Measurements from ENCODE around the gene TBX18. TPM values are rescaled to one million over a fixed set of nuclear protein-coding genes. Genes with fewer than 3 reads are reported as not detected.

The TBX18 gene
- total RNA-seq, 1 donor from 2014 or later, result 9.1 TPM

- DNase-seq (ENCODE audit: low spot score), result no peak
- H3K27me3 Mint-ChIP-seq (ENCODE audit: low read depth), result no peaks in the 10 kb centered on the region
- H3K4me3 Mint-ChIP-seq (ENCODE audit: unreplicated experiment), result no peak overlapping the region
- H3K36me3 Mint-ChIP-seq (ENCODE audit: low read depth), result no peaks in the 10 kb centered on the region
- H3K27ac Mint-ChIP-seq (ENCODE audit: unreplicated experiment), result no peak overlapping the region
- H3K9me3 Mint-ChIP-seq (ENCODE audit: low read depth), result no peaks in the 10 kb centered on the region
- no peak for TF ChIP-seq CTCF (IDR thresholded peaks at IDR 0.05)
- peaks cover 38% of the 10 kb centered on the region for H3K4me1 Mint-ChIP-seq (ENCODE audit: low read depth)
Observed at GRCh38 chr6:84645000-84645399, 119.4 kb downstream of the TBX18 start.

DNA sequence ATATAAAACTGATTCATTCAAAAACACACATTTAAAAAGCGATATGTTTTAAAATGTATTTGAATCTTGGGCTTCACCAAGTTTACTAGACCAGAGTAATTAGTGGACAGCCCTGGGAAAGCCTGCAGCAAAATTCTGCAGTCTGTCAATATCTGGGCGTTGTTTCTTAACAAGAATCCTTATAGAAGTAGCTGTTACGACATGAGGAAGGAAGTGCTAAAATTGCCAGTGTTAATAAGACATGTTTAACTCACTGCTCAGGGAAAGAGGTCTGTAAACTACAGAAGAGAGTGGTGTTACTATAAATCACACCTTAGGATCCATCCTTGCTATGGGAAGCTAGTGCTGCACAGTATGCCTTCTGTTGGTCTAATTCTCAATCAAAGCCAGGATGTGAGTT, 120.6 kb downstream of the TBX18 start:
- H3K27ac Mint-ChIP-seq (ENCODE audit: unreplicated experiment), result no peak overlapping the region
- H3K4me1 Mint-ChIP-seq (ENCODE audit: low read depth), result peaks cover 47% of the 10 kb centered on the region

DNA sequence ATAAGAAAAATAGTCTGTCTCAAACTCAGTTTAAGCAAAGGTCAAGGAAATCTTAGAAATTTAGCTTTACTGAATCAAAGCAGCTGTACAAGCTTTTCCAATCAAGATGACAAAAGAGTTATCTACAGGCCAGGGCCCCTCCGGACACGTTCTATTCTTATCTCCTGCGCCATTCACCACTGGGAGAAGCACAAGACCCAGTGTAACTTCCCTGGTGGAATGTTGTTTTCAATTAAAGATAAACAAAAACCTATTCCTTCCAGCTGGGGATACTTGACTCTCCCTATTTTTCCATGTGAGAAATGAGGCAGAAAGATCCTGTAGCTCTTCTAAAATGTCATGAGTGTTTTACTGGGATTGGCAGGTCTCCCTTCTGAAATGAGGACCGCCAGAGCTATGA, 123.3 kb downstream of the TBX18 start:
- no peak for TF ChIP-seq CTCF (IDR thresholded peaks at IDR 0.05)
- Mint-ChIP-seq H3K27ac (ENCODE audit: unreplicated experiment) (no peak overlapping the region), H3K27me3 (ENCODE audit: low read depth) (no peaks in the 10 kb centered on the region), H3K36me3 (ENCODE audit: low read depth) (no peaks in the 10 kb centered on the region), H3K4me3 (ENCODE audit: unreplicated experiment) (no peak overlapping the region), H3K9me3 (ENCODE audit: low read depth) (no peaks in the 10 kb centered on the region), H3K4me1 (ENCODE audit: low read depth) (peaks cover 55% of the 10 kb centered on the region)
- no peak for DNase-seq (ENCODE audit: low spot score)

More for the DNA sequence above, 120.6 kb downstream of the TBX18 start:
- H3K36me3 Mint-ChIP-seq (ENCODE audit: low read depth), result no peaks in the 10 kb centered on the region
- TF ChIP-seq CTCF (IDR thresholded peaks at IDR 0.05), result no peak
- H3K27me3 Mint-ChIP-seq (ENCODE audit: low read depth), result no peaks in the 10 kb centered on the region
- no peaks in the 10 kb centered on the region for H3K9me3 Mint-ChIP-seq (ENCODE audit: low read depth)
- H3K4me3 Mint-ChIP-seq (ENCODE audit: unreplicated experiment), result no peak overlapping the region
- no peak for DNase-seq (ENCODE audit: low spot score)

DNA sequence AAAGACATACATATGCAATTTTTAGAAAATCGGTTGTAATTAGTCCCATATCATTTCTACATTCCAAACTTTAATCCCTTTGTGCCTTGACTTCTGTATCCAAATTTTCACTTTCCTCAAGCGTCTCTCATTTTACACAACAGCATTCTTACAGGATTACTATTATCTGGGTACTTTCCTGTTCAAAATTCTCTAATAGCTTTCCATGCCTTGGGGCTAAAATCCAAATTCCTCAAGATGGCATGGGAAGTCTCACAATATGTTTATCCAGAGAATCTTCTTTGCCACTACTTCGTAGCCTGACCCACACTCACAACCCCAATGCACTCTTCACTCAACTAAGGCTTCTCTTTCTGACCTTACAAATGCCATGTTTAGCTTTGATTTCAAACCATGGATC, 125.0 kb downstream of the TBX18 start:
- no peak for DNase-seq (ENCODE audit: low spot score)
- Mint-ChIP-seq H3K9me3 (ENCODE audit: low read depth) (no peaks in the 10 kb centered on the region), H3K4me3 (ENCODE audit: unreplicated experiment) (no peak overlapping the region), H3K36me3 (ENCODE audit: low read depth) (no peaks in the 10 kb centered on the region), H3K27ac (ENCODE audit: unreplicated experiment) (no peak overlapping the region), H3K4me1 (ENCODE audit: low read depth) (peaks cover 55% of the 10 kb centered on the region), H3K27me3 (ENCODE audit: low read depth) (no peaks in the 10 kb centered on the region)
- no peak for TF ChIP-seq CTCF (IDR thresholded peaks at IDR 0.05)

DNA sequence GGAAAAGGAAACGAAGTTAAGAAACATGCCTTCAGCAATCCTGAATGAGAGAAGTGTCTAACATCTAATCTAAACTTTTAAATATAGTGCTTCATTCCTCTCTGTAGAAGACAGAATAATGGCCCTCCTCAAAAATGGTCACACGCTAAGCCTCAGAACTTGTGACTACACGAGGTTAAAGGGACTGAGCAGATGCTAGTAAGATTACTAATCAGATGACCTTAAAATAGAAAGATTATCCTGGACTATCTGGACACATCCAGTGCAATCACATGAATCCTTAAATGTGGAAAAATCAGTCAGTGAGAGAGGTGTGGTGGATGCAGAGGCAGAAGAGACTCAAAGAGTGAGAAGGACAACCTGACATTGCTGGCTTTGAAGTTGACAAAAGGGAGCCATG, 126.1 kb downstream of the TBX18 start:
- peaks cover 49% of the 10 kb centered on the region for H3K4me1 Mint-ChIP-seq (ENCODE audit: low read depth)
- H3K4me3 Mint-ChIP-seq (ENCODE audit: unreplicated experiment), result no peak overlapping the region
- H3K9me3 Mint-ChIP-seq (ENCODE audit: low read depth), result no peaks in the 10 kb centered on the region
- DNase-seq (ENCODE audit: low spot score), result no peak
- no peak overlapping the region for H3K27ac Mint-ChIP-seq (ENCODE audit: unreplicated experiment)
- H3K27me3 Mint-ChIP-seq (ENCODE audit: low read depth), result no peaks in the 10 kb centered on the region
- no peaks in the 10 kb centered on the region for H3K36me3 Mint-ChIP-seq (ENCODE audit: low read depth)
- TF ChIP-seq CTCF (IDR thresholded peaks at IDR 0.05), result no peak

Data from chondrocyte (in vitro differentiated cells).